ENCODE results near the gene SLC2A9. TPM values are rescaled to one million over a fixed set of nuclear protein-coding genes. Genes with fewer than 3 reads are reported as not detected.

SLC2A9 gene
- total and polyA plus RNA-seq, 2 of the 13 experiments (the other 11 are each of a cell fraction or from before 2014, with no cell fraction given), result 36.2 to 42.3 TPM

- TF ChIP-seq, protein P1, sequence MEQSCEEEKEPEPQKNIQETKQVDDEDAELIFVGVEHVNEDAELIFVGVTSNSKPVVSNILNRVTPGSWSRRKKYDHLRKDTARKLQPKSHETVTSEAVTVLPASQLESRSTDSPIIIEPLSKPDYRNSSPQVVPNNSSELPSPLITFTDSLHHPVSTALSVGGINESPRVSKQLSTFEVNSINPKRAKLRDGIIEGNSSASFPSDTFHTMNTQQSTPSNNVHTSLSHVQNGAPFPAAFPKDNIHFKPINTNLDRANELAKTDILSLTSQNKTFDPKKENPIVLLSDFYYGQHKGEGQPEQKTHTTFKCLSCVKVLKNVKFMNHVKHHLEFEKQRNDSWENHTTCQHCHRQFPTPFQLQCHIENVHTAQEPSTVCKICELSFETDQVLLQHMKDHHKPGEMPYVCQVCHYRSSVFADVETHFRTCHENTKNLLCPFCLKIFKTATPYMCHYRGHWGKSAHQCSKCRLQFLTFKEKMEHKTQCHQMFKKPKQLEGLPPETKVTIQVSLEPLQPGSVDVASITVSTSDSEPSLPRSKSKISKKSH (CRISPR knock-in tag; IDR thresholded peaks at IDR 0.05; ENCODE audit: borderline replicate concordance), result no peak
- peak; percentile 85 for TF ChIP-seq DPF2 (CRISPR knock-in tag; IDR thresholded peaks at IDR 0.05; ENCODE audit: borderline replicate concordance, low read depth)
- TF ChIP-seq HMGXB3 (CRISPR knock-in tag; IDR thresholded peaks at IDR 0.05; ENCODE audit: borderline replicate concordance), result no peak
- TF ChIP-seq THAP11 (CRISPR knock-in tag; IDR thresholded peaks at IDR 0.05), result peak; percentile 63; the same call in 1 of the 2 replicates
- peak; percentile 57; the same call in 1 of the 2 replicates for TF ChIP-seq ZNF605 (CRISPR knock-in tag; IDR thresholded peaks at IDR 0.05)
- no peak for TF ChIP-seq BORCS8-MEF2B (CRISPR knock-in tag; IDR thresholded peaks at IDR 0.05)
- no peak for TF ChIP-seq ZMAT5 (CRISPR knock-in tag; IDR thresholded peaks at IDR 0.05; ENCODE audit: borderline replicate concordance, low read depth)
- no peak for TF ChIP-seq ZNF318 (CRISPR knock-in tag; IDR thresholded peaks at IDR 0.05)
- peak; percentile 87 for TF ChIP-seq KAT8 (CRISPR knock-in tag; IDR thresholded peaks at IDR 0.05)
- no peak for TF ChIP-seq PRPF4 (IDR thresholded peaks at IDR 0.05; ENCODE audit: low read depth, low read length, poor library complexity, severe bottlenecking)
- TF ChIP-seq, protein P2, sequence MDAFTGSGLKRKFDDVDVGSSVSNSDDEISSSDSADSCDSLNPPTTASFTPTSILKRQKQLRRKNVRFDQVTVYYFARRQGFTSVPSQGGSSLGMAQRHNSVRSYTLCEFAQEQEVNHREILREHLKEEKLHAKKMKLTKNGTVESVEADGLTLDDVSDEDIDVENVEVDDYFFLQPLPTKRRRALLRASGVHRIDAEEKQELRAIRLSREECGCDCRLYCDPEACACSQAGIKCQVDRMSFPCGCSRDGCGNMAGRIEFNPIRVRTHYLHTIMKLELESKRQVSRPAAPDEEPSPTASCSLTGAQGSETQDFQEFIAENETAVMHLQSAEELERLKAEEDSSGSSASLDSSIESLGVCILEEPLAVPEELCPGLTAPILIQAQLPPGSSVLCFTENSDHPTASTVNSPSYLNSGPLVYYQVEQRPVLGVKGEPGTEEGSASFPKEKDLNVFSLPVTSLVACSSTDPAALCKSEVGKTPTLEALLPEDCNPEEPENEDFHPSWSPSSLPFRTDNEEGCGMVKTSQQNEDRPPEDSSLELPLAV (CRISPR knock-in tag; conservative IDR thresholded peaks at IDR 0.05; ENCODE audit: low read depth), result no peak
- TF ChIP-seq TBX2 (CRISPR knock-in tag; IDR thresholded peaks at IDR 0.05; ENCODE audit: borderline replicate concordance), result peak; percentile 86
- TF ChIP-seq RXRB (CRISPR knock-in tag; IDR thresholded peaks at IDR 0.05; ENCODE audit: borderline replicate concordance), result peak; percentile 84
Measured at GRCh38 chr4:10006231-10006600, 15.1 kb downstream of the SLC2A9 start (continued).

Measured in HepG2 (cell line).